Karpas-422 (cell line): ENCODE measurements around the gene ARRDC1. TPM values are rescaled to one million over a fixed set of nuclear protein-coding genes. Genes with fewer than 3 reads are reported as not detected.

ENCODE experiments used
- DNase-seq: peaks from one replicate; pipeline ENCODE4 v3.0.0-alpha.2; 2015
- H2AFZ ChIP-seq: fragments of 200-600 bp; sonication (generic); 2 replicates; pipeline ENCODE4 v1.6.1; 2014; ENCODE audit warnings: antibody characterized with exemption, low read length, mixed read lengths
- H3K27ac ChIP-seq: fragments of 200-600 bp; sonication (generic); 2 replicates; pipeline ENCODE4 v1.5.1; 2014; ENCODE audit warnings: mild to moderate bottlenecking, low read length, moderate library complexity
- H3K27me3 ChIP-seq: fragments of 200-600 bp; sonication (generic); 2 replicates; pipeline ENCODE4 v1.6.1; 2014; ENCODE audit warnings: low read length, mixed read lengths
- H3K36me3 ChIP-seq: fragments of 200-600 bp; sonication (generic); 2 replicates; pipeline ENCODE4 v1.6.1; 2014; ENCODE audit warnings: low read length, mixed read lengths; ENCODE audit not compliant: insufficient read depth
- H3K4me1 ChIP-seq: fragments of 200-600 bp; sonication (generic); 2 replicates; pipeline ENCODE4 v1.6.1; 2014; ENCODE audit warnings: mild to moderate bottlenecking, low read length, mixed read lengths
- H3K4me2 ChIP-seq: fragments of 200-600 bp; sonication (generic); 2 replicates; pipeline ENCODE4 v1.6.1; 2014; ENCODE audit warnings: low read length, low read depth, mild to moderate bottlenecking; ENCODE audit not compliant: poor library complexity, severe bottlenecking
- H3K4me3 ChIP-seq: fragments of 200-600 bp; sonication (generic); 2 replicates; pipeline ENCODE4 v1.5.1; 2014; ENCODE audit warnings: mild to moderate bottlenecking, antibody characterized with exemption, low read length, mixed read lengths
- H3K79me2 ChIP-seq: fragments of 200-600 bp; sonication (generic); 2 replicates; pipeline ENCODE4 v1.6.1; 2014; ENCODE audit warnings: mild to moderate bottlenecking, low read length, mixed read lengths
- H3K9ac ChIP-seq: fragments of 200-600 bp; sonication (generic); 2 replicates; pipeline ENCODE4 v1.6.0; 2014; ENCODE audit warnings: low read length
- H3K9me2 ChIP-seq: fragments of 200-600 bp; sonication (generic), shearing (Covaris generic); replicated peaks from 2 replicates; pipeline ENCODE4 v1.6.0; 2014; ENCODE audit warnings: mild to moderate bottlenecking, low read length, moderate library complexity; ENCODE audit not compliant: insufficient read depth
- H3K9me3 ChIP-seq: fragments of 300-700, 200-600 bp; sonication (generic); 2 replicates; pipeline ENCODE4 v1.6.1; 2014; ENCODE audit warnings: low read length, mixed read lengths
- H4K20me1 ChIP-seq: fragments of 200-600 bp; sonication (generic); 2 replicates; pipeline ENCODE4 v1.6.1; 2014; ENCODE audit warnings: mild to moderate bottlenecking, antibody characterized with exemption, low read length, low read depth; ENCODE audit not compliant: insufficient read depth
- total RNA-seq: library from RNA; depleted of rRNA; stranded (reverse); fragments of >200 nt; shearing (Covaris generic); gene quantifications from 2 replicates; pipeline ENCODE4 v1.2.3, GENCODE V29; 2014; ENCODE audit warnings: low replicate concordance

Gene ARRDC1
- total RNA-seq, 1 experiment from 2014 or later: 36.0 TPM

DNA sequence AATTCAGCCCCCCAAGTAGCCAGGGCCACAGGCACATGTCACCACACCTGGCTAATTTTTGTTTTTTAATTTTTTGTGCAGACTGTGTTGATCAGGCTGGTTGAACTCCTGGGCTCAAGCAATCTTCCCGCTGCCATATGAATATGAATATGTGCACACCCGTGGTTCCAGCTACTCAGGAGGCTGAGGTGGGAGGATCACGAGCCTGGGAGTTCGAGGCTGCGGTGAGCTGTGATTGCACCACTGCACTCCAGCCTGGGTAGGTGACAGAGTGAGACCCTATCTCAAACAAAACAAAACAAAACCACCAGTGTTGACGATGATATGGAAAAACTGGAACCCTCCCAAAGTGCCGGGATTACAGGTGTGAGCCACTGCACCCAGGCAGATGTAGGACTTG, 45.3 kb downstream of the ARRDC1 start:
- peaks cover 19% of the 10 kb centered on the region for H3K36me3 ChIP-seq
- no peak overlapping the region for H3K4me3 ChIP-seq
- H3K9me3 ChIP-seq: no peaks in the 10 kb centered on the region
- H3K4me1 ChIP-seq: peaks cover 21% of the 10 kb centered on the region
- H3K27me3 ChIP-seq: no peaks in the 10 kb centered on the region
- H3K4me2 ChIP-seq: peak overlapping the region; percentile 40
- no peak for DNase-seq
- H4K20me1 ChIP-seq: 0 out of 2 replicates have a peak, but pooled peaks cover 4% of the 10 kb centered on the region
- no peak overlapping the region for H2AFZ ChIP-seq
- peak overlapping the region; percentile 63 for H3K27ac ChIP-seq
- H3K79me2 ChIP-seq: peaks cover 99% of the 10 kb centered on the region
- H3K9me2 ChIP-seq: no peaks in the 10 kb centered on the region
- no peak overlapping the region for H3K9ac ChIP-seq

DNA sequence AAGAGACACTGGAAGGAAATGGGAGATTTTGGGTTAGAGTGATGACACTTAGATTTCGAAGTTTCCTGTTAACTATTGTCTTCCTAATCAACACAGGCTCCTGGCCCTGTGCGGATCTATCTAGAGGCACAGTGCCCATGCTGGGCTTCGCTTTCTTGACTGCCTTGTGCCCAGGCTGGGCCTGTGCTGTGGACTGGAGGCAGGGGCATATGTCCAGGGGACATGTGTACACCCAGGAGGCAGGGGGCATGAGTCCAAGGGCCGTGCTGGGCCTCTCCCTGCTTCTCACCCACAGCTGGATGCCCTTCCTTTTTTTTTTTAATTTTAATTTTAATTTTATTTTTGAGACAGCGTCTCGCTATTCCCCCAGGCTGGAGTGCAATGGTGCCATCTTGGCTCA, 50.9 kb downstream of the ARRDC1 start:
- Histone ChIP-seq H4K20me1 (no peaks in the 10 kb centered on the region), H3K4me3 (no peak overlapping the region), H3K9me3 (no peaks in the 10 kb centered on the region), H3K9me2 (no peaks in the 10 kb centered on the region), H3K4me2 (no peak overlapping the region), H3K36me3 (0 out of 2 replicates have a peak, but pooled peaks cover 3% of the 10 kb centered on the region), H3K79me2 (peaks cover 96% of the 10 kb centered on the region), H3K27ac (no peak overlapping the region), H3K9ac (no peak overlapping the region), H2AFZ (no peak overlapping the region), H3K27me3 (no peaks in the 10 kb centered on the region), H3K4me1 (peaks cover 9% of the 10 kb centered on the region)
- no peak for DNase-seq

DNA sequence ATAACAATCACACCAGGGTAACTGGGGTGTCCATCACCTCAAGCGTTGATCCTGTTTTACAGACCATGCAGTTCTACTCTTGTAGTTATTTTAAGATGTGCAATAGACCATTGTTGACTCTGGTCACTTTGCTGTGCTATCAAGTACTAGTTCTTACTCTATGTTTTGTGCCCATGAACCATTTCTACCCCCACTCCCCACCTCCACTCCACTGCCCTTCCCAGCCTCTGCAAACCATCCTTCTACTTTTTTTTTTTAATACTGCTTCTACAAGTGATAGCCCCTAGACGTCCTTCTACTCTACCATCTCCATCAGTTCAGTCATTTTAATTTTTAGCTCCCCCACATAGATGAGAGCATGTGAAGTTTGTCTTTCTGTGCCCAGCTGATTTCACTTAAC, 52.1 kb downstream of the ARRDC1 start:
- Histone ChIP-seq H3K9me2 (no peaks in the 10 kb centered on the region), H3K36me3 (0 out of 2 replicates have a peak, but pooled peaks cover 3% of the 10 kb centered on the region), H3K9me3 (no peaks in the 10 kb centered on the region), H3K4me3 (no peak overlapping the region), H3K4me2 (no peak overlapping the region), H3K4me1 (peaks cover 9% of the 10 kb centered on the region), H4K20me1 (no peaks in the 10 kb centered on the region), H3K27ac (no peak overlapping the region), H3K27me3 (no peaks in the 10 kb centered on the region), H2AFZ (no peak overlapping the region), H3K9ac (no peak overlapping the region), H3K79me2 (peaks cover 95% of the 10 kb centered on the region)
- no peak for DNase-seq

DNA sequence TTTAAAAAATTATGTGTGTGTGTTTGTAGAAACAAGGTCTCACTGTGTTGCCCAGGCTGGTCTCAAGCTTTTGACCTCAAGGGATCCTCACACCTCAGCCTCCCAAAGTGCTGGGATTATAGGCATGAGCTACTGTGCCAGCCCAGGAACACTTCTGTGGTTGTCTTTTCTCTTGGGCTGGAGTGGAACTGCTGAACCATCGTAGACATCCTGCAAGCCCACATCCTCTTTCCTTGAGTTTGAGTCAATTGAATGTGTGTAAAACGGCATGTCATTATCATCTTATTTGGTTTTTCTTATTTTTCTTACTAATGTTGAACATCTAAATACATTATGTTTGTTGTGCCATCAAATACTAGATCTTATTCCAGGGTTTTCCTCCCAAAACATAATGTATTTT, 53.3 kb downstream of the ARRDC1 start:
- H3K79me2 ChIP-seq: peaks cover 94% of the 10 kb centered on the region
- peaks cover 19% of the 10 kb centered on the region for H3K4me1 ChIP-seq
- H3K4me3 ChIP-seq: no peak overlapping the region
- no peak overlapping the region for H3K9ac ChIP-seq
- no peak overlapping the region for H3K4me2 ChIP-seq
- H3K27ac ChIP-seq: no peak overlapping the region
- H3K9me3 ChIP-seq: no peaks in the 10 kb centered on the region
- 0 out of 2 replicates have a peak, but pooled peaks cover 3% of the 10 kb centered on the region for H3K36me3 ChIP-seq
- H3K27me3 ChIP-seq: no peaks in the 10 kb centered on the region
- H4K20me1 ChIP-seq: no peaks in the 10 kb centered on the region
- no peaks in the 10 kb centered on the region for H3K9me2 ChIP-seq
- H2AFZ ChIP-seq: no peak overlapping the region
- no peak for DNase-seq

DNA sequence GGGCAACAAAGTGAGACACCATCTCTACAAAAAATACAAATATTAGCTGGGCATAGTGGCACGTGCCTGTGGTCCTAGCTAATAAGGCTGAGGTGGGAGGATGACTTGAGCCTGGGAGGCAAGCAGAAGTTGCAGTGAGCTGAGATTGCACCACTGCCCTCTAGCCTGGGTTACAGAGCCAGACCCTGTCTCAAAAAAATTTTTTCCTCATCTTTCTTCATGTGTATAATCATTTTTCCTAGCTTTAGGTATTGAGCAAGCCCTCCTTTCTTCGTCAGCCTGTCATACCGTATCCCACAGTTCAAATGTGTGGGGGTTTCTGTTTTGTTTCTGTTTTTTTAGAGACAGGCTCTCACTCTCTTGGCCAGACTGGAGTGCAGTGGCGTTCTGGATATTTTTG, 54.7 kb downstream of the ARRDC1 start:
- Histone ChIP-seq H3K4me3 (no peak overlapping the region), H3K9ac (no peak overlapping the region), H3K4me1 (peaks cover 32% of the 10 kb centered on the region), H3K4me2 (no peak overlapping the region), H3K36me3 (0 out of 2 replicates have a peak, but pooled peaks cover 3% of the 10 kb centered on the region), H4K20me1 (no peaks in the 10 kb centered on the region), H3K9me3 (no peaks in the 10 kb centered on the region), H3K27ac (no peak overlapping the region; the same call in 1 of the 2 replicates), H2AFZ (no peak overlapping the region), H3K27me3 (no peaks in the 10 kb centered on the region), H3K79me2 (peaks cover 93% of the 10 kb centered on the region), H3K9me2 (no peaks in the 10 kb centered on the region)
- DNase-seq: no peak

DNA sequence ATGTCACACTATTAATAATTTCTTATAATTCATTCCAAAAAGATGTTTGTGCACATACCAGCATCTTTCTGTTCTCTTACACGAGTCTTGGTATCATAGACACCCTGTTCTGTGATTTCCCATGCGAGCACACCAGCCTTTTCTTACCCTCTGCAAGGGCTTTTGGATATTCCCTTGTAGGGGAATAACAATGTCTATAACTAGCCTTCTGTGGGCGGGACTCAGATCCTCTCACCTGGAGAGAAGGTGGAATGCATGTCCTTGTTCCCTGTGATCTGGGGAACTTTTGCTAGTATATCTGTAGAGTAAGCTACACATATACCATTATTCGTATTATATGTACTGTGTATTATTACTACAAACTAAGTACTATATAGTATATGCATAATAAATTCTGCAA, 58.1 kb downstream of the ARRDC1 start:
- H3K4me1 ChIP-seq: peaks cover 58% of the 10 kb centered on the region
- H3K4me3 ChIP-seq: no peak overlapping the region
- 0 out of 2 replicates have a peak, but pooled peaks cover 4% of the 10 kb centered on the region for H3K36me3 ChIP-seq
- peaks cover 95% of the 10 kb centered on the region for H3K79me2 ChIP-seq
- H4K20me1 ChIP-seq: peaks cover 5% of the 10 kb centered on the region; the same call in 1 of the 2 replicates
- no peak overlapping the region for H3K9ac ChIP-seq
- H2AFZ ChIP-seq: no peak overlapping the region
- no peaks in the 10 kb centered on the region for H3K27me3 ChIP-seq
- peak overlapping the region; percentile 50 for H3K27ac ChIP-seq
- H3K9me3 ChIP-seq: no peaks in the 10 kb centered on the region
- no peaks in the 10 kb centered on the region for H3K9me2 ChIP-seq
- H3K4me2 ChIP-seq: no peak overlapping the region
- DNase-seq: no peak

DNA sequence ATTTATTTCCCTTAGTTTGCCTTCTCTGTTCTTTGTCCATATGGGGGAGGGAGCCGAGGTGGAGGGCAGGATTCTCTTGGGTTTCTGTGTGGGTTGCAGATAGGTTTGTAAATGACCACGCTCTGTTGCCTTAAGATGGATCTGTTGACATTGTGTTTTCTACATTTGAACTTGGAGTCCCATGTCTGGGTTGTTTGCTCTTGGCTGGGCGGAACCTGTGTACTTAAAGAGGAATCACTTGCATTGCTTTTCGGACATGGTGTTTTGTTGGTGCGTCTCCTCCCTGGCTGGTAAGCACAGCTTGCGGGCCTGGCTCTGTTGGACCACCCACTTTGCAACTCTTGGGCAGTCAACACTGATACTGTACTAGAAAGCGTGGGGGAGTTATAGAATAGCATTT, 59.2 kb downstream of the ARRDC1 start:
- Histone ChIP-seq H4K20me1 (peaks cover 5% of the 10 kb centered on the region; the same call in 1 of the 2 replicates), H3K36me3 (0 out of 2 replicates have a peak, but pooled peaks cover 4% of the 10 kb centered on the region), H3K9me3 (no peaks in the 10 kb centered on the region), H3K4me2 (no peak overlapping the region), H3K9ac (no peak overlapping the region), H3K27me3 (no peaks in the 10 kb centered on the region), H3K79me2 (peaks cover 94% of the 10 kb centered on the region), H3K4me1 (peaks cover 58% of the 10 kb centered on the region), H2AFZ (no peak overlapping the region), H3K27ac (peak overlapping the region; percentile 50), H3K4me3 (no peak overlapping the region), H3K9me2 (no peaks in the 10 kb centered on the region)
- DNase-seq: no peak
